ENCODE results near the gene PTAFR.

GRCh38 chr1:28104866-28105467 lies 71.5 kb downstream of the PTAFR start:
- TF ChIP-seq EZH2 (IDR thresholded peaks at IDR 0.05; ENCODE audit: borderline replicate concordance, low read length), result no peak
- TF ChIP-seq, protein P1, sequence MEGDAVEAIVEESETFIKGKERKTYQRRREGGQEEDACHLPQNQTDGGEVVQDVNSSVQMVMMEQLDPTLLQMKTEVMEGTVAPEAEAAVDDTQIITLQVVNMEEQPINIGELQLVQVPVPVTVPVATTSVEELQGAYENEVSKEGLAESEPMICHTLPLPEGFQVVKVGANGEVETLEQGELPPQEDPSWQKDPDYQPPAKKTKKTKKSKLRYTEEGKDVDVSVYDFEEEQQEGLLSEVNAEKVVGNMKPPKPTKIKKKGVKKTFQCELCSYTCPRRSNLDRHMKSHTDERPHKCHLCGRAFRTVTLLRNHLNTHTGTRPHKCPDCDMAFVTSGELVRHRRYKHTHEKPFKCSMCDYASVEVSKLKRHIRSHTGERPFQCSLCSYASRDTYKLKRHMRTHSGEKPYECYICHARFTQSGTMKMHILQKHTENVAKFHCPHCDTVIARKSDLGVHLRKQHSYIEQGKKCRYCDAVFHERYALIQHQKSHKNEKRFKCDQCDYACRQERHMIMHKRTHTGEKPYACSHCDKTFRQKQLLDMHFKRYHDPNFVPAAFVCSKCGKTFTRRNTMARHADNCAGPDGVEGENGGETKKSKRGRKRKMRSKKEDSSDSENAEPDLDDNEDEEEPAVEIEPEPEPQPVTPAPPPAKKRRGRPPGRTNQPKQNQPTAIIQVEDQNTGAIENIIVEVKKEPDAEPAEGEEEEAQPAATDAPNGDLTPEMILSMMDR (IDR thresholded peaks at IDR 0.05; ENCODE audit: low read length), result no peak
